CD4-positive, alpha-beta memory T cell (primary cell): ENCODE measurements around the gene PPP6R2. TPM values are rescaled to one million over a fixed set of nuclear protein-coding genes. Genes with fewer than 3 reads are reported as not detected.

Experiments
- CTCF ChIA-PET: fragments of 350-600 bp; sonication (Branson Sonifier 250); formaldehyde crosslinking; loops from one replicate; lab custom pipeline; 2021; ENCODE audit warnings: inconsistent platforms; ENCODE audit not compliant: partially characterized antibody; lab: Charles Lee
- POLR2A ChIA-PET: fragments of 350-600 bp; sonication (Branson Sonifier 250); formaldehyde crosslinking; loops from one replicate; lab custom pipeline; 2021; ENCODE audit not compliant: partially characterized antibody; lab: Charles Lee
- DNase-seq, 5 donors: peaks; one replicate each; pipeline versions ENCODE4 v3.0.0 to v3.0.0-alpha.2; 2020 to 2022; ENCODE audit warnings: mixed read lengths in 1 of 5
- H3K27ac ChIP-seq: one replicate; pipeline ENCODE4 v1.7.0; 2013; ENCODE audit warnings: low read depth, low read length
- H3K27me3 ChIP-seq: 2 replicates; pipeline ENCODE4 v1.7.0; 2013; ENCODE audit warnings: mild to moderate bottlenecking, low read length, moderate library complexity; ENCODE audit not compliant: insufficient read depth
- H3K36me3 ChIP-seq: 2 replicates; pipeline ENCODE4 v1.7.0; 2013; ENCODE audit warnings: mild to moderate bottlenecking, low read length, moderate library complexity; ENCODE audit not compliant: insufficient read depth
- H3K4me1 ChIP-seq: 2 replicates; pipeline ENCODE4 v1.7.0; 2013; ENCODE audit warnings: mild to moderate bottlenecking, low read length, moderate library complexity; ENCODE audit not compliant: insufficient read depth
- H3K4me3 ChIP-seq, 2 donors: one replicate each; pipeline ENCODE4 v1.7.0; 2013; ENCODE audit warnings: low read length in 2 of 2, mild to moderate bottlenecking in 1 of 2
- H3K9me3 ChIP-seq, 2 donors: one replicate each; pipeline ENCODE4 v1.7.0; 2013; ENCODE audit warnings: low read length in 2 of 2, control low read depth in 1 of 2; ENCODE audit not compliant: control insufficient read depth in 1 of 2
- H3K27ac Mint-ChIP-seq, 7 donors: one replicate each; pipeline ENCODE4 v1.8.0; 2020 to 2021; ENCODE audit warnings: mixed read lengths in 7 of 7, mild to moderate bottlenecking in 6 of 7, inconsistent platforms in 3 of 7, moderate library complexity in 3 of 7
- H3K27me3 Mint-ChIP-seq, 2 donors: one replicate each; pipeline ENCODE4 v1.8.0; 2020 to 2021; ENCODE audit warnings: mixed read lengths in 2 of 2
- H3K36me3 Mint-ChIP-seq, 2 donors: one replicate each; pipeline ENCODE4 v1.8.0; 2020 to 2021; ENCODE audit warnings: mixed read lengths in 2 of 2, inconsistent platforms in 1 of 2, mild to moderate bottlenecking in 1 of 2
- H3K4me1 Mint-ChIP-seq, 4 donors: one replicate each; pipeline ENCODE4 v1.8.0; 2020 to 2021; ENCODE audit warnings: mixed read lengths in 4 of 4, mild to moderate bottlenecking in 1 of 4
- H3K4me3 Mint-ChIP-seq, 8 donors: one replicate each; pipeline ENCODE4 v1.8.0; 2020 to 2021; ENCODE audit warnings: mixed read lengths in 8 of 8, mild to moderate bottlenecking in 7 of 8, moderate library complexity in 6 of 8, inconsistent platforms in 3 of 8
- H3K9me3 Mint-ChIP-seq, 8 donors: one replicate each; pipeline ENCODE4 v1.8.0; 2020 to 2021; ENCODE audit warnings: mixed read lengths in 8 of 8, mild to moderate bottlenecking in 5 of 8, inconsistent platforms in 3 of 8, moderate library complexity in 1 of 8
- intact Hi-C: fragments of 100-400 bp; cut with micrococcal nuclease; formaldehyde crosslinking; loops from one replicate; pipeline ENCODE4 v1.15.1; 2023
- polyA plus RNA-seq, 2 donors: library from polyadenylated mRNA; unstranded; fragments of 300-500 nt; fragmentation: Illumina TruSeq; gene quantifications; one replicate each; pipeline ENCODE4 v1.2.3, GENCODE V29; 2021
- total RNA-seq, 2 experiments: library from RNA; stranded (reverse); gene quantifications; one replicate each; pipeline ENCODE4 v1.2.3, GENCODE V29; 2021

Gene PPP6R2
- total and polyA plus RNA-seq, 4 experiments from 2014 or later = 13.3 to 91.2 (median 53.9) TPM

DNA sequence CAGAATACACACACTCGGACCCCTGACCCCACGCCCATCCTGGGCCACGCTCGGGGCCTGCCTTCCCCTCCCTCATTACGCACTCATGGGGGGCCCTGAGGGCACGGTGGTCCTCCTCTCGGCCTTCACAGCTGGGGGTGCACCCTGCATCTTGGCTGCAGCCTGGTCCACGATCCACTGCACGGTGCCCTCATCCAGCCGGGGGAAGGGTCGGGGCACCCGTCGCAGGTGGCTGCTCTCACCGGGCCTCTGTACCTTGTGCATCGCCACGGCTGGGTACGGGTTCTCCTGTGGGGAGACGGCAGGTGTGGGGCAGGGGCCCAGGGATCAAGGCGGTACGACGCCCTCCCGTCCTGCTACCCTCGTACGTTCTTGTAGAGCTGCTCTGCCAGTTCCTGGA is 121.3 kb downstream of the PPP6R2 start:
- no peak overlapping the region for H3K4me3 ChIP-seq
- peaks cover 0 to 4% (median 0%) of the 10 kb centered on the region in 8 donors for H3K9me3 Mint-ChIP-seq
- H3K4me1 ChIP-seq = peaks cover 16% of the 10 kb centered on the region
- peaks cover 17 to 51% of the 10 kb centered on the region in 2 donors for H3K36me3 Mint-ChIP-seq
- no peak overlapping the region for H3K27ac ChIP-seq
- peak overlapping the region in 1 of 7 donors; percentile 24 for H3K27ac Mint-ChIP-seq
- H3K27me3 Mint-ChIP-seq = no peaks in the 10 kb centered on the region
- no peaks in the 10 kb centered on the region for H3K9me3 ChIP-seq
- H3K4me1 Mint-ChIP-seq = peaks cover 8 to 22% (median 13%) of the 10 kb centered on the region in 4 donors
- intact Hi-C loops = no loop called here
- POLR2A ChIA-PET = interaction anchor here (1.4 kb wide), 1 partner anchor 16 kb away, joined by 3 read pairs; no protein-coding TSS in a partner anchor
- no peak overlapping the region for H3K4me3 Mint-ChIP-seq
- no peaks in the 10 kb centered on the region for H3K27me3 ChIP-seq
- DNase-seq = no peak
- CTCF ChIA-PET = no interaction called here
- peaks cover 76% of the 10 kb centered on the region for H3K36me3 ChIP-seq

GRCh38 chr22:50465066-50465930 is 122.2 kb downstream of the PPP6R2 start:
- H3K9me3 Mint-ChIP-seq = peaks cover 0 to 3% (median 0%) of the 10 kb centered on the region in 8 donors
- ChIA-PET POLR2A (interaction anchor here (0.6 to 1.4 kb wide), 2 partner anchors 17 to 19 kb away, joined by 3 read pairs; no protein-coding TSS in a partner anchor), CTCF (interaction anchor here (1.2 kb wide), 1 partner anchor 65 kb away, joined by 3 read pairs; no protein-coding TSS in a partner anchor)
- peaks cover 17 to 55% of the 10 kb centered on the region in 2 donors for H3K36me3 Mint-ChIP-seq
- peaks cover 12 to 30% (median 19%) of the 10 kb centered on the region in 4 donors for H3K4me1 Mint-ChIP-seq
- DNase-seq = no peak
- H3K27me3 ChIP-seq = no peaks in the 10 kb centered on the region
- H3K4me3 Mint-ChIP-seq = no peak overlapping the region
- intact Hi-C loops = no loop called here
- H3K27ac ChIP-seq = no peak overlapping the region
- peaks cover 69% of the 10 kb centered on the region for H3K36me3 ChIP-seq
- peak overlapping the region in 1 of 7 donors; percentile 67 for H3K27ac Mint-ChIP-seq
- H3K4me3 ChIP-seq = no peak overlapping the region
- no peaks in the 10 kb centered on the region for H3K27me3 Mint-ChIP-seq
- no peaks in the 10 kb centered on the region for H3K9me3 ChIP-seq
- H3K4me1 ChIP-seq = peaks cover 21% of the 10 kb centered on the region

GRCh38 chr22:50467341-50467740 is 124.2 kb downstream of the PPP6R2 start:
- intact Hi-C loops = no loop called here
- Mint-ChIP-seq H3K27me3 (no peaks in the 10 kb centered on the region), H3K4me3 (no peak overlapping the region), H3K4me1 (peaks cover 21 to 51% (median 34%) of the 10 kb centered on the region in 4 donors), H3K27ac (peak overlapping the region in 4 of 7 donors; percentile 6 to 94 (median 75)), H3K36me3 (peaks cover 17 to 46% of the 10 kb centered on the region in 2 donors), H3K9me3 (no peaks in the 10 kb centered on the region)
- H3K36me3 ChIP-seq = peaks cover 52% of the 10 kb centered on the region
- H3K4me3 ChIP-seq = no peak overlapping the region
- no peaks in the 10 kb centered on the region for H3K9me3 ChIP-seq
- ChIA-PET POLR2A (interaction anchor here (2.3 to 5.0 kb wide), 4 partner anchors 9 to 81 kb away, joined by 6 to 55 read pairs (median 38); partner anchors contain the start of genes ADM2 and SCO2), CTCF (interaction anchor here (1.4 to 1.8 kb wide), 2 partner anchors 30 to 58 kb away, joined by 3 to 8 read pairs; partner anchors contain the start of gene SCO2)
- peak overlapping the region; percentile 15 for H3K27ac ChIP-seq
- H3K27me3 ChIP-seq = no peaks in the 10 kb centered on the region
- H3K4me1 ChIP-seq = peaks cover 42% of the 10 kb centered on the region
- DNase-seq = no peak

GRCh38 chr22:50467773-50468440 is 124.8 kb downstream of the PPP6R2 start:
- H3K9me3 ChIP-seq = no peaks in the 10 kb centered on the region
- H3K4me1 ChIP-seq = peaks cover 47% of the 10 kb centered on the region
- DNase-seq = no peak
- Mint-ChIP-seq H3K9me3 (no peaks in the 10 kb centered on the region), H3K4me3 (peak overlapping the region in 2 of 8 donors; percentile 82 to 85), H3K36me3 (peaks cover 15 to 44% of the 10 kb centered on the region in 2 donors), H3K27me3 (no peaks in the 10 kb centered on the region), H3K4me1 (peaks cover 24 to 57% (median 39%) of the 10 kb centered on the region in 4 donors), H3K27ac (peak overlapping the region; percentile 52 to 98 (median 95))
- no peaks in the 10 kb centered on the region for H3K27me3 ChIP-seq
- intact Hi-C loops = loop anchor here (2.0 kb wide), 1 partner anchor 15 kb away; no protein-coding TSS in a partner anchor
- peak overlapping the region; percentile 75 for H3K27ac ChIP-seq
- H3K4me3 ChIP-seq = no peak overlapping the region
- CTCF ChIA-PET = interaction anchor here (0.6 to 3.8 kb wide), 8 partner anchors 17 to 153 kb away, joined by 3 to 29 read pairs (median 6); partner anchors contain the start of gene SCO2
- POLR2A ChIA-PET = interaction anchor here (0.8 to 8.1 kb wide), 8 partner anchors 10 to 153 kb away, joined by 3 to 71 read pairs (median 22); partner anchors contain the start of genes ADM2, LMF2, NCAPH2 and SCO2
- peaks cover 48% of the 10 kb centered on the region for H3K36me3 ChIP-seq

DNA sequence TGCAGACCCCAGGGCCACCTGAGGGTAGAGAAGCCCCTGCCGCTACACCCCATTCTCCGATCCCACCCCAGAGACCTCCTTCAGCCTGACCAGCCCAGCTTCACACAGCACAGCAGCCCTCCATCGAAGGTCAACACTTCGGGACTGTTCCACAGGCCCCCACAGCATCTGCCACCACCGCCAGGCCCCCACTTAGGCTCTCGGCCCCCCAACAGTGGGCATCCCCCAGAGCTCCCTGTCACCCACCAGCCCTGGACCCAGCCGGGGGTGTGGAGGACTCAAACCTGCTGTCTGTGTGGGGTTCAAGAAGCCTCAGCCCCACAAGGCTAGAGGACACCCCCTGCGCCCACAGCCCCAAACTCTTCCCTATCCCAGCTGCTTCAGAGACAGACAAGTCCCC is 125.5 kb downstream of the PPP6R2 start:
- H3K4me3 Mint-ChIP-seq = peak overlapping the region in 6 of 8 donors; percentile 25 to 88 (median 82)
- peaks cover 15 to 42% of the 10 kb centered on the region in 2 donors for H3K36me3 Mint-ChIP-seq
- H3K27me3 Mint-ChIP-seq = no peaks in the 10 kb centered on the region
- POLR2A ChIA-PET = interaction anchor here (0.7 to 8.1 kb wide), 14 partner anchors 10 to 152 kb away, joined by 3 to 71 read pairs (median 8); partner anchors contain the start of genes ADM2, LMF2, NCAPH2 and SCO2
- H3K9me3 Mint-ChIP-seq = no peaks in the 10 kb centered on the region
- DNase-seq = no peak
- H3K36me3 ChIP-seq = peaks cover 41% of the 10 kb centered on the region
- H3K27me3 ChIP-seq = no peaks in the 10 kb centered on the region
- no peak overlapping the region for H3K4me3 ChIP-seq
- peak overlapping the region; percentile 89 to 98 (median 96) for H3K27ac Mint-ChIP-seq
- CTCF ChIA-PET = interaction anchor here (0.6 to 3.8 kb wide), 7 partner anchors 18 to 152 kb away, joined by 3 to 29 read pairs (median 6); partner anchors contain the start of genes SCO2 and SYCE3
- H3K9me3 ChIP-seq = no peaks in the 10 kb centered on the region
- peaks cover 55% of the 10 kb centered on the region for H3K4me1 ChIP-seq
- peak overlapping the region; percentile 75 for H3K27ac ChIP-seq
- H3K4me1 Mint-ChIP-seq = peaks cover 30 to 64% (median 46%) of the 10 kb centered on the region in 4 donors
- intact Hi-C loops = loop anchor here (2.0 kb wide), 1 partner anchor 16 kb away; no protein-coding TSS in a partner anchor
